ENCODE data around the gene ACAP3. TPM values are rescaled to one million over a fixed set of nuclear protein-coding genes. Genes with fewer than 3 reads are reported as not detected.

The ACAP3 gene
- total RNA-seq, 1 experiment from 2014 or later, result 42.2 TPM

- TF ChIP-seq, protein P1, sequence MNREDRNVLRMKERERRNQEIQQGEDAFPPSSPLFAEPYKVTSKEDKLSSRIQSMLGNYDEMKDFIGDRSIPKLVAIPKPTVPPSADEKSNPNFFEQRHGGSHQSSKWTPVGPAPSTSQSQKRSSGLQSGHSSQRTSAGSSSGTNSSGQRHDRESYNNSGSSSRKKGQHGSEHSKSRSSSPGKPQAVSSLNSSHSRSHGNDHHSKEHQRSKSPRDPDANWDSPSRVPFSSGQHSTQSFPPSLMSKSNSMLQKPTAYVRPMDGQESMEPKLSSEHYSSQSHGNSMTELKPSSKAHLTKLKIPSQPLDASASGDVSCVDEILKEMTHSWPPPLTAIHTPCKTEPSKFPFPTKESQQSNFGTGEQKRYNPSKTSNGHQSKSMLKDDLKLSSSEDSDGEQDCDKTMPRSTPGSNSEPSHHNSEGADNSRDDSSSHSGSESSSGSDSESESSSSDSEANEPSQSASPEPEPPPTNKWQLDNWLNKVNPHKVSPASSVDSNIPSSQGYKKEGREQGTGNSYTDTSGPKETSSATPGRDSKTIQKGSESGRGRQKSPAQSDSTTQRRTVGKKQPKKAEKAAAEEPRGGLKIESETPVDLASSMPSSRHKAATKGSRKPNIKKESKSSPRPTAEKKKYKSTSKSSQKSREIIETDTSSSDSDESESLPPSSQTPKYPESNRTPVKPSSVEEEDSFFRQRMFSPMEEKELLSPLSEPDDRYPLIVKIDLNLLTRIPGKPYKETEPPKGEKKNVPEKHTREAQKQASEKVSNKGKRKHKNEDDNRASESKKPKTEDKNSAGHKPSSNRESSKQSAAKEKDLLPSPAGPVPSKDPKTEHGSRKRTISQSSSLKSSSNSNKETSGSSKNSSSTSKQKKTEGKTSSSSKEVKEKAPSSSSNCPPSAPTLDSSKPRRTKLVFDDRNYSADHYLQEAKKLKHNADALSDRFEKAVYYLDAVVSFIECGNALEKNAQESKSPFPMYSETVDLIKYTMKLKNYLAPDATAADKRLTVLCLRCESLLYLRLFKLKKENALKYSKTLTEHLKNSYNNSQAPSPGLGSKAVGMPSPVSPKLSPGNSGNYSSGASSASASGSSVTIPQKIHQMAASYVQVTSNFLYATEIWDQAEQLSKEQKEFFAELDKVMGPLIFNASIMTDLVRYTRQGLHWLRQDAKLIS (CRISPR knock-in tag; IDR thresholded peaks at IDR 0.05; ENCODE audit: borderline replicate concordance), result no peak
- TF ChIP-seq, protein P2, sequence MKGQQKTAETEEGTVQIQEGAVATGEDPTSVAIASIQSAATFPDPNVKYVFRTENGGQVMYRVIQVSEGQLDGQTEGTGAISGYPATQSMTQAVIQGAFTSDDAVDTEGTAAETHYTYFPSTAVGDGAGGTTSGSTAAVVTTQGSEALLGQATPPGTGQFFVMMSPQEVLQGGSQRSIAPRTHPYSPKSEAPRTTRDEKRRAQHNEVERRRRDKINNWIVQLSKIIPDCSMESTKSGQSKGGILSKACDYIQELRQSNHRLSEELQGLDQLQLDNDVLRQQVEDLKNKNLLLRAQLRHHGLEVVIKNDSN (CRISPR knock-in tag; IDR thresholded peaks at IDR 0.05), result peak; percentile 72
- TF ChIP-seq, protein P3, sequence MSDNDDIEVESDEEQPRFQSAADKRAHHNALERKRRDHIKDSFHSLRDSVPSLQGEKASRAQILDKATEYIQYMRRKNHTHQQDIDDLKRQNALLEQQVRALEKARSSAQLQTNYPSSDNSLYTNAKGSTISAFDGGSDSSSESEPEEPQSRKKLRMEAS (CRISPR knock-in tag; IDR thresholded peaks at IDR 0.05), result peak; percentile 84
Measured at GRCh38 chr1:1315435-1315954, 7.8 kb upstream of the ACAP3 start (continued).

DNA sequence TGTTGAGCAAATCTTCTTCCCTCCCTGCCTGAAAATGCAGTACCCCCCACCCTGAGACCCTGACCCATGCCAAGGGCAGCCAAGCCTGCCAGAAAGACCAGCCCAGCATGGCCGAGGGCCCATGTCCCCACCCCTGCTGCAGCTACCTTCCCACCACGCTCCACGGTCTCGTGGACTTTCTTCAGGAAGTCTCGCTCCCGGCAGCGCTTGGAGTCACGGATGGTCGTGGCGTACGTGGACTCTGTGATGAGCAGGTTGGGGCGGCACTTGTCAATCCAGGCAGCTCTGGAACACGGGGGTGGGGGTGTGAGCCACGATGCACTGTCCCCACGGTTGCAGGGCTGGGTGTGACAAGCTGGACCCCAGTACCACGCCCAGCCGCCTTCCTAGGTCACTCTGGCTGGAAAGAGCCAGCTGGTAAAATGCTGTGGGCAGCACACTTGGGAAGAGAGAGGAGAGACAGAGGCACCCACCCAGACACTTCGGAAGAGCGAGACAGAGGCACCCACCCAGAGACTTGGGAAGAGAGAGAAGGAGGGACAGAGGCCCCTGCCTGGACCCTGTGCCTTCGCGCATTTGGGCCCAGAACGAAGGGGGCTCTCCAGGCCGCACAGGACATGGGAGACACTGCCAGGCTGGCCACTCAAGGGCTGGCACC lies 7.1 kb upstream of the ACAP3 start:
- Mint-ChIP-seq H3K27me3 (ENCODE audit: low read depth) (no peaks in the 10 kb centered on the region), H3K4me3 (no peak overlapping the region), H3K27ac (peak overlapping the region; percentile 85), H3K4me1 (peaks cover 15% of the 10 kb centered on the region), H3K36me3 (peaks cover 24% of the 10 kb centered on the region), H3K9me3 (no peaks in the 10 kb centered on the region)
- ChIA-PET POLR2A (interaction anchor here (0.6 to 1.3 kb wide), 3 partner anchors 11 to 39 kb away, joined by 3 to 7 read pairs (median 5); no protein-coding TSS in a partner anchor), CTCF (interaction anchor here (0.8 to 3.0 kb wide), 7 partner anchors 13 to 55 kb away, joined by 3 to 10 read pairs (median 5); no protein-coding TSS in a partner anchor)
- ATAC-seq, result no peak
- no peak for DNase-seq (ENCODE audit: low spot score)
- TF ChIP-seq ZNF512 (CRISPR knock-in tag; IDR thresholded peaks at IDR 0.05; ENCODE audit: borderline replicate concordance), result no peak
- TF ChIP-seq, protein P4, sequence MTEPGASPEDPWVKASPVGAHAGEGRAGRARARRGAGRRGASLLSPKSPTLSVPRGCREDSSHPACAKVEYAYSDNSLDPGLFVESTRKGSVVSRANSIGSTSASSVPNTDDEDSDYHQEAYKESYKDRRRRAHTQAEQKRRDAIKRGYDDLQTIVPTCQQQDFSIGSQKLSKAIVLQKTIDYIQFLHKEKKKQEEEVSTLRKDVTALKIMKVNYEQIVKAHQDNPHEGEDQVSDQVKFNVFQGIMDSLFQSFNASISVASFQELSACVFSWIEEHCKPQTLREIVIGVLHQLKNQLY (CRISPR knock-in tag; IDR thresholded peaks at IDR 0.05), result no peak
- TF ChIP-seq NFYB (CRISPR knock-in tag; conservative IDR thresholded peaks at IDR 0.05; ENCODE audit: low read depth), result no peak
- TF ChIP-seq, protein P5, sequence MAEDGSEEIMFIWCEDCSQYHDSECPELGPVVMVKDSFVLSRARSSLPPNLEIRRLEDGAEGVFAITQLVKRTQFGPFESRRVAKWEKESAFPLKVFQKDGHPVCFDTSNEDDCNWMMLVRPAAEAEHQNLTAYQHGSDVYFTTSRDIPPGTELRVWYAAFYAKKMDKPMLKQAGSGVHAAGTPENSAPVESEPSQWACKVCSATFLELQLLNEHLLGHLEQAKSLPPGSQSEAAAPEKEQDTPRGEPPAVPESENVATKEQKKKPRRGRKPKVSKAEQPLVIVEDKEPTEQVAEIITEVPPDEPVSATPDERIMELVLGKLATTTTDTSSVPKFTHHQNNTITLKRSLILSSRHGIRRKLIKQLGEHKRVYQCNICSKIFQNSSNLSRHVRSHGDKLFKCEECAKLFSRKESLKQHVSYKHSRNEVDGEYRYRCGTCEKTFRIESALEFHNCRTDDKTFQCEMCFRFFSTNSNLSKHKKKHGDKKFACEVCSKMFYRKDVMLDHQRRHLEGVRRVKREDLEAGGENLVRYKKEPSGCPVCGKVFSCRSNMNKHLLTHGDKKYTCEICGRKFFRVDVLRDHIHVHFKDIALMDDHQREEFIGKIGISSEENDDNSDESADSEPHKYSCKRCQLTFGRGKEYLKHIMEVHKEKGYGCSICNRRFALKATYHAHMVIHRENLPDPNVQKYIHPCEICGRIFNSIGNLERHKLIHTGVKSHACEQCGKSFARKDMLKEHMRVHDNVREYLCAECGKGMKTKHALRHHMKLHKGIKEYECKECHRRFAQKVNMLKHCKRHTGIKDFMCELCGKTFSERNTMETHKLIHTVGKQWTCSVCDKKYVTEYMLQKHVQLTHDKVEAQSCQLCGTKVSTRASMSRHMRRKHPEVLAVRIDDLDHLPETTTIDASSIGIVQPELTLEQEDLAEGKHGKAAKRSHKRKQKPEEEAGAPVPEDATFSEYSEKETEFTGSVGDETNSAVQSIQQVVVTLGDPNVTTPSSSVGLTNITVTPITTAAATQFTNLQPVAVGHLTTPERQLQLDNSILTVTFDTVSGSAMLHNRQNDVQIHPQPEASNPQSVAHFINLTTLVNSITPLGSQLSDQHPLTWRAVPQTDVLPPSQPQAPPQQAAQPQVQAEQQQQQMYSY (CRISPR knock-in tag; IDR thresholded peaks at IDR 0.05), result no peak
- TF ChIP-seq, protein P3 (CRISPR knock-in tag; IDR thresholded peaks at IDR 0.05), result no peak
- no peak for TF ChIP-seq STAT6 (CRISPR knock-in tag; conservative IDR thresholded peaks at IDR 0.05; ENCODE audit: low read depth)
- TF ChIP-seq PRRX2 (CRISPR knock-in tag; IDR thresholded peaks at IDR 0.05), result no peak
- TF ChIP-seq ZNF416 (CRISPR knock-in tag; IDR thresholded peaks at IDR 0.05), result no peak
- TF ChIP-seq NFE2L1 (CRISPR knock-in tag; IDR thresholded peaks at IDR 0.05), result no peak
- TF ChIP-seq, protein P6, sequence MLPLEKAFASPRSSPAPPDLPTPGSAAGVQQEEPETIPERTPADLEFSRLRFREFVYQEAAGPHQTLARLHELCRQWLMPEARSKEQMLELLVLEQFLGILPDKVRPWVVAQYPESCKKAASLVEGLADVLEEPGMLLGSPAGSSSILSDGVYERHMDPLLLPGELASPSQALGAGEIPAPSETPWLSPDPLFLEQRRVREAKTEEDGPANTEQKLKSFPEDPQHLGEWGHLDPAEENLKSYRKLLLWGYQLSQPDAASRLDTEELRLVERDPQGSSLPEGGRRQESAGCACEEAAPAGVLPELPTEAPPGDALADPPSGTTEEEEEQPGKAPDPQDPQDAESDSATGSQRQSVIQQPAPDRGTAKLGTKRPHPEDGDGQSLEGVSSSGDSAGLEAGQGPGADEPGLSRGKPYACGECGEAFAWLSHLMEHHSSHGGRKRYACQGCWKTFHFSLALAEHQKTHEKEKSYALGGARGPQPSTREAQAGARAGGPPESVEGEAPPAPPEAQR (CRISPR knock-in tag; IDR thresholded peaks at IDR 0.05), result no peak
- no peak for TF ChIP-seq ZNF232 (CRISPR knock-in tag; IDR thresholded peaks at IDR 0.05)
- TF ChIP-seq ZNF138 (CRISPR knock-in tag; conservative IDR thresholded peaks at IDR 0.05), result no peak

All from WTC11 (cell line).